Measurements from ENCODE around the gene UBALD1. TPM values are rescaled to one million over a fixed set of nuclear protein-coding genes. Genes with fewer than 3 reads are reported as not detected.

UBALD1 gene
- total RNA-seq, 4 donors from 2014 or later: 13.5 to 19.0 (median 15.4) TPM

- no peaks in the 10 kb centered on the region for H3K27me3 ChIP-seq
- no peak for TF ChIP-seq POLR2A (IDR thresholded peaks at IDR 0.05)
- TF ChIP-seq CTCF (IDR thresholded peaks at IDR 0.05 in 4 of 5, conservative IDR thresholded peaks at IDR 0.05 in 1 of 5): no peak
- ATAC-seq: no peak
- H3K36me3 ChIP-seq: peaks cover 0 to 20% of the 10 kb centered on the region in 2 donors
- intact Hi-C loops (cut with DNase I; ENCODE audit: low total_unique reads) (loop anchor here (10.0 kb wide), 1 partner anchor 465 kb away; the partner anchor contains the start of gene ALG1), in situ Hi-C loops (cut with MboI; ENCODE audit: low sequenced_read_pairs in 4 of 4) (loop anchor here in 1 of 4 donors (25.0 kb wide), 1 partner anchor 97 kb away; no protein-coding TSS in a partner anchor)
- H3K27ac ChIP-seq: no peak overlapping the region
- no peak for DNase-seq
- H3K4me3 ChIP-seq: no peak overlapping the region
- no peaks in the 10 kb centered on the region for H3K9me3 ChIP-seq
- peaks cover 21 to 32% of the 10 kb centered on the region in 2 donors for H3K4me1 ChIP-seq
Measured at GRCh38 chr16:4609200-4610010, 5.3 kb downstream of the UBALD1 start.

- ATAC-seq (no peak), DNase-seq (no peak)
- in situ Hi-C loops (cut with MboI; ENCODE audit: low sequenced_read_pairs in 4 of 4) (loop anchor here in 1 of 4 donors (25.0 kb wide), 1 partner anchor 96 kb away; no protein-coding TSS in a partner anchor), intact Hi-C loops (cut with DNase I; ENCODE audit: low total_unique reads) (no loop called here)
- Histone ChIP-seq H3K9me3 (no peaks in the 10 kb centered on the region), H3K4me3 (no peak overlapping the region), H3K36me3 (peaks cover 0 to 20% of the 10 kb centered on the region in 2 donors), H3K27me3 (no peaks in the 10 kb centered on the region), H3K27ac (no peak overlapping the region), H3K4me1 (peaks cover 21 to 30% of the 10 kb centered on the region in 2 donors)
- no peak for TF ChIP-seq POLR2A (IDR thresholded peaks at IDR 0.05)
- no peak for TF ChIP-seq CTCF (IDR thresholded peaks at IDR 0.05 in 4 of 5, conservative IDR thresholded peaks at IDR 0.05 in 1 of 5)
Measured at GRCh38 chr16:4608704-4608980, 6.0 kb downstream of the UBALD1 start.

- ATAC-seq: no peak
- intact Hi-C loops (cut with DNase I; ENCODE audit: low total_unique reads) (no loop called here), in situ Hi-C loops (cut with MboI; ENCODE audit: low sequenced_read_pairs in 4 of 4) (loop anchor here in 1 of 4 donors (25.0 kb wide), 1 partner anchor 96 kb away; no protein-coding TSS in a partner anchor)
- H3K4me3 ChIP-seq: no peak overlapping the region
- peaks cover 0 to 20% of the 10 kb centered on the region in 2 donors for H3K36me3 ChIP-seq
- DNase-seq: no peak
- H3K4me1 ChIP-seq: peaks cover 17 to 24% of the 10 kb centered on the region in 2 donors
- TF ChIP-seq POLR2A (IDR thresholded peaks at IDR 0.05) (no peak), CTCF (IDR thresholded peaks at IDR 0.05 in 4 of 5, conservative IDR thresholded peaks at IDR 0.05 in 1 of 5) (no peak)
- no peaks in the 10 kb centered on the region for H3K9me3 ChIP-seq
- H3K27me3 ChIP-seq: no peaks in the 10 kb centered on the region
- no peak overlapping the region for H3K27ac ChIP-seq
Measured at GRCh38 chr16:4607841-4608703, 6.6 kb downstream of the UBALD1 start.

GRCh38 chr16:4606354-4606753, 8.3 kb downstream of the UBALD1 start:
- in situ Hi-C loops (cut with MboI; ENCODE audit: low sequenced_read_pairs in 4 of 4): loop anchor here in 1 of 4 donors (25.0 kb wide), 1 partner anchor 94 kb away; no protein-coding TSS in a partner anchor

More at GRCh38 chr16:4606354-4606753, 8.3 kb downstream of the UBALD1 start:
- H3K27me3 ChIP-seq: peaks cover 0 to 3% (median 2%) of the 10 kb centered on the region in 3 donors
- no peaks in the 10 kb centered on the region for H3K9me3 ChIP-seq
- intact Hi-C loops (cut with DNase I; ENCODE audit: low total_unique reads): no loop called here
- DNase-seq (no peak), ATAC-seq (no peak)
- H3K4me3 ChIP-seq: no peak overlapping the region
- peaks cover 4 to 10% of the 10 kb centered on the region in 2 donors for H3K4me1 ChIP-seq
- peaks cover 0 to 20% of the 10 kb centered on the region in 2 donors for H3K36me3 ChIP-seq
- TF ChIP-seq POLR2A (IDR thresholded peaks at IDR 0.05) (no peak), CTCF (IDR thresholded peaks at IDR 0.05 in 4 of 5, conservative IDR thresholded peaks at IDR 0.05 in 1 of 5) (no peak)
- no peak overlapping the region for H3K27ac ChIP-seq
